Activated B cell treated with CpG ODN at 0.5 μM for 24 hours (primary cell): ENCODE results near the gene ARSA. TPM values are rescaled to one million over a fixed set of nuclear protein-coding genes. Genes with fewer than 3 reads are reported as not detected.

Experiments
- ATAC-seq: fragments of 200-7000 bp; cut with Tn5 transposase; one replicate; pipeline ENCODE4 v1.10.0; 2021; ENCODE audit warnings: low read depth, mild to moderate bottlenecking, moderate library complexity
- CTCF ChIA-PET: fragments of 350-600 bp; sonication (Branson Sonifier 250); formaldehyde crosslinking; loops from one replicate; lab custom pipeline; 2021; ENCODE audit warnings: antibody characterized with exemption; lab: Charles Lee
- POLR2A ChIA-PET: fragments of 350-600 bp; sonication (Branson Sonifier 250); formaldehyde crosslinking; loops from one replicate; lab custom pipeline; 2021; ENCODE audit warnings: antibody characterized with exemption; lab: Charles Lee
- DNase-seq: peaks from one replicate; pipeline ENCODE4 v3.0.0; 2022
- H3K27ac Mint-ChIP-seq: one replicate; pipeline ENCODE4 v1.8.0; 2020; ENCODE audit warnings: mixed read lengths
- H3K27me3 Mint-ChIP-seq: one replicate; pipeline ENCODE4 v1.8.0; 2021; ENCODE audit warnings: mixed read lengths
- H3K36me3 Mint-ChIP-seq: one replicate; pipeline ENCODE4 v1.8.0; 2021; ENCODE audit warnings: low read depth, mixed read lengths
- H3K4me1 Mint-ChIP-seq: one replicate; pipeline ENCODE4 v1.8.0; 2021; ENCODE audit warnings: mixed read lengths
- H3K4me3 Mint-ChIP-seq: one replicate; pipeline ENCODE4 v1.8.0; 2020; ENCODE audit warnings: mild to moderate bottlenecking, mixed read lengths
- H3K9me3 Mint-ChIP-seq: one replicate; pipeline ENCODE4 v1.8.0; 2020; ENCODE audit warnings: mixed read lengths
- CTCF ChIP-seq: fragments of 200-600 bp; IDR thresholded peaks from one replicate; pipeline ENCODE4 v1.8.0; 2022; ENCODE audit warnings: antibody characterized with exemption, mild to moderate bottlenecking
- intact Hi-C: fragments of 100-400 bp; cut with micrococcal nuclease; formaldehyde crosslinking; loops from one replicate; pipeline ENCODE4 v1.15.1; 2024
- total RNA-seq: library from RNA; stranded (reverse); gene quantifications from 2 replicates; pipeline ENCODE4 v1.2.3, GENCODE V29; 2022

The ARSA gene
- total RNA-seq, 1 donor from 2014 or later = 50.9 TPM

DNA sequence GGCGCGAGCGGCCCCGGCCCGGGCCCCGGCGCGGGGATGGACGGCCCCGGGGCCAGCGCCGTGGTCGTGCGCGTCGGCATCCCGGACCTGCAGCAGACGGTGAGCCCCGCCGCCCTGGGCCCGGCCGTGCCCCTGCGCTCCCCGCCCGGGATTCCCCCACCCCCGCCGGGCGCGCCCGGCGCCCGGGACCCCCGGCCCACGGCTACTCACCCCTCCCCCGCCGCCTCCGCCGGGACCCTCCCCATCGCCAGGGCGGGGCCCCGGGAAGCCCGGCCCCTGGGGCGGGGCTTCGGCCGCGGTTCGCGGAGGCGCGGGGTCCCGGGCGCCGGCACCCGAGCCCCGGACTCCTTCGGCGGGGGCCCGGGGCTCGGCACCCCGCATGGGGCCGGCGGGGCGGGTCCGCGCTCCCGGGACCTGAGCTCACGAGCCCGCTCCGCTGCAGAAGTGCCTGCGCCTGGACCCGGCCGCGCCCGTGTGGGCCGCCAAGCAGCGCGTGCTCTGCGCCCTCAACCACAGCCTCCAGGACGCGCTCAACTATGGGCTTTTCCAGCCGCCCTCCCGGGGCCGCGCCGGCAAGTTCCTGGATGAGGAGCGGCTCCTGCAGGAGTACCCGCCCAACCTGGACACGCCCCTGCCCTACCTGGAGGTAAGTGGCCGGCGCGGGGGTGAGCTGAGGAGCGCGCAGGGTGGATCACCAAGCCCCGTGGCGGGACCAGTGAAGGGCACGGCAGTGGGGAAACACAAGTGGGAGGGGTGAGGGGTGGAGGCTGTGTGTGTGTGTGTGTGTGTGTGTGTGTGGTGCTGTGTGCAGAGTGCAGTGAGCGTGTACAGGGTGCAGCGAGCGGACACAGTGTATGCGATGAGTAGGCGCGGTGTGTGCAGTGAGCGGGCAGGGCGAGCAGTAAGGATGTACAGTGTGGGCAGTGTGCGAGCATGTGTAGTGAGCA is 46.9 kb upstream of the ARSA start:
- DNase-seq (peak; percentile 29), ATAC-seq (peak; percentile 48)
- Mint-ChIP-seq H3K9me3 (no peaks in the 10 kb centered on the region), H3K4me1 (peaks cover 12% of the 10 kb centered on the region), H3K27me3 (peaks cover 41% of the 10 kb centered on the region), H3K27ac (no peak overlapping the region), H3K36me3 (no peaks in the 10 kb centered on the region), H3K4me3 (peak overlapping the region; percentile 58)
- no peak for TF ChIP-seq CTCF
- ChIA-PET POLR2A (no interaction called here), CTCF (no interaction called here)
- intact Hi-C loops = no loop called here

DNA sequence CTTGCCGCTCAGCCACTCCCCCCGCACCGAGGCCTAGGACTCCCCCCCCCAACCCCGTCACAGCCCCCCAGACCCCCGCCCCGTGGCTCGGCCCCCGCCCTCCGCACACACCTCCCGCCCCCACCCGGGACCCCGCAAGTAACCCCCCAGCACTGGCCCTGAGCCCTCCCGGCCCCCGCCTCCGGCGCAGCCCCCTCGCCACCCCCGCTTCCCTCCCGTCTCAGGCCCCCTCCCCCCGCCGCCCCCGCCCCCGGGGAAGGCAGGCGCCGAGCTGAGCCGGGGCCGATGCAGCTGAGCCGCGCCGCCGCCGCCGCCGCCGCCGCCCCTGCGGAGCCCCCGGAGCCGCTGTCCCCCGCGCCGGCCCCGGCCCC is 46.2 kb upstream of the ARSA start:
- H3K27me3 Mint-ChIP-seq = peaks cover 41% of the 10 kb centered on the region
- CTCF ChIA-PET = no interaction called here

DNA sequence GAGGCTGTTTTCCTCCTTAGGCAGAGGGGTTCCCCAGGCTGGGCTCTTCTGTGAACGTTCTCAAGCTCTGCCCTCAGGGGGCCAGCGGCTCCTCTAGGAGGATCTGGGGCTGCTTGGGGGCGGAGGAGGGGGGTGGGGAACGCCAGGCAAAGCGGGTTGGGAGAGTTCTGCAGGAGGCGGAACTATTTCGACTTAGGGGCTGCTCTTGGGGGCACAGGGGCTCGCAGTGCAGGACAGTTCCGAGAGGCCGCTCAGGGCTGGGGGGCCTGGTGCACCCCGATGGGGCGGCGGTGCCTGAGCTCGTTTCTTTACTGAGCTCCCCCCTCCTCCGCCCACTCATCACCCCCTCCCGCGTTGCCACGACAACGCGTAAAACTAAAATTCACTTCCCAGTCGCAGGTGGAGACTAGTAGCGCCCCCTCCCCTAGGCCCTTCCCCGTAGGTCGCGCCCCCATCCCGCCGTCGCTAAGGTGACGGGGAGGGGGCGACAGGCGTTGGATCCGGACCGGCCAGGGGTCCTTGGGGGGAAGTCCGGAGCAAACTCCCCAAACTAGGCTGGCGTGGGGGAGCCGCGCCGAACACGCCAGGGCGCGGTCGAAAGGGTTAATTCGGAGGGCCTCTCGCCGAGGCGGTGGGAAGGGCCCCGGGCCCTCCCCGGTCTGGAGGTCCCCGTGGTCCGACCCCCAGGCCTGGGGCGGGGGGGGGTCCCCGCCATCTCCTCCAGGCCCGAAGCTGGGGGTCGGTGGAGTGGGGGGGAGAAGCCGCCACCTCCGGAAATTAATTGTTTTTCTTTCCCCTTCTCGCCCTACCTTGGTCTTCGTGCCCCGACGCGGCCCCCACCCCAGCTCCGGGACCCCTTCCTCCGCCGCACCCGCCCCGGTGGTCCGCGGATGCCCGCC is 45.5 kb upstream of the ARSA start:
- POLR2A ChIA-PET = interaction anchor here (0.7 to 1.2 kb wide), 4 partner anchors 52 to 608 kb away, joined by 3 to 10 read pairs (median 3); partner anchors contain the start of genes SCO2 and SYCE3
- CTCF ChIA-PET = no interaction called here
- ATAC-seq = no peak
- H3K9me3 Mint-ChIP-seq = no peaks in the 10 kb centered on the region
- H3K4me3 Mint-ChIP-seq = peak overlapping the region; percentile 72
- no peak for TF ChIP-seq CTCF
- H3K27me3 Mint-ChIP-seq = peaks cover 41% of the 10 kb centered on the region
- no peak for DNase-seq
- no peak overlapping the region for H3K27ac Mint-ChIP-seq
- H3K36me3 Mint-ChIP-seq = no peaks in the 10 kb centered on the region
- H3K4me1 Mint-ChIP-seq = peaks cover 12% of the 10 kb centered on the region
- intact Hi-C loops = no loop called here

More for the DNA sequence above, 46.2 kb upstream of the ARSA start:
- intact Hi-C loops = no loop called here
- POLR2A ChIA-PET = interaction anchor here (0.7 to 1.2 kb wide), 2 partner anchors 111 to 149 kb away, joined by 3 read pairs; partner anchors contain the start of genes SCO2 and SYCE3
- ATAC-seq (no peak), DNase-seq (no peak)
- Mint-ChIP-seq H3K36me3 (no peaks in the 10 kb centered on the region), H3K4me3 (peak overlapping the region; percentile 60), H3K27ac (no peak overlapping the region), H3K9me3 (no peaks in the 10 kb centered on the region), H3K4me1 (peaks cover 12% of the 10 kb centered on the region)
- no peak for TF ChIP-seq CTCF

- ChIA-PET CTCF (no interaction called here), POLR2A (interaction anchor here (0.7 to 1.0 kb wide), 2 partner anchors 51 to 608 kb away, joined by 3 to 10 read pairs; no protein-coding TSS in a partner anchor)
- no peaks in the 10 kb centered on the region for H3K9me3 Mint-ChIP-seq
- no peak for DNase-seq
- peaks cover 12% of the 10 kb centered on the region for H3K4me1 Mint-ChIP-seq
- peak within 1 kb of the TSS; percentile 72 for H3K4me3 Mint-ChIP-seq
- intact Hi-C loops = no loop called here
- no peak for ATAC-seq
- TF ChIP-seq CTCF = no peak
- peaks cover 45% of the 10 kb centered on the region for H3K27me3 Mint-ChIP-seq
- no peaks in the 10 kb centered on the region for H3K36me3 Mint-ChIP-seq
- no peak within 1 kb of the TSS for H3K27ac Mint-ChIP-seq
Measured at GRCh38 chr22:50672471-50673230, 44.7 kb upstream of the ARSA start, which contains the start of gene SHANK3. Gene SHANK3 (plus strand): TSS chr22:50672823.
